GM19025 (cell line): Measurements from ENCODE around the gene SPEM1.

Experiments used
- ATAC-seq: cut with Tn5 transposase; IDR thresholded peaks from one replicate; pipeline ENCODE4 v1.9.1; 2021; ENCODE audit warnings: mild to moderate bottlenecking, low read depth, moderate library complexity; ENCODE audit not compliant: unreplicated experiment

Gene SPEM1

DNA sequence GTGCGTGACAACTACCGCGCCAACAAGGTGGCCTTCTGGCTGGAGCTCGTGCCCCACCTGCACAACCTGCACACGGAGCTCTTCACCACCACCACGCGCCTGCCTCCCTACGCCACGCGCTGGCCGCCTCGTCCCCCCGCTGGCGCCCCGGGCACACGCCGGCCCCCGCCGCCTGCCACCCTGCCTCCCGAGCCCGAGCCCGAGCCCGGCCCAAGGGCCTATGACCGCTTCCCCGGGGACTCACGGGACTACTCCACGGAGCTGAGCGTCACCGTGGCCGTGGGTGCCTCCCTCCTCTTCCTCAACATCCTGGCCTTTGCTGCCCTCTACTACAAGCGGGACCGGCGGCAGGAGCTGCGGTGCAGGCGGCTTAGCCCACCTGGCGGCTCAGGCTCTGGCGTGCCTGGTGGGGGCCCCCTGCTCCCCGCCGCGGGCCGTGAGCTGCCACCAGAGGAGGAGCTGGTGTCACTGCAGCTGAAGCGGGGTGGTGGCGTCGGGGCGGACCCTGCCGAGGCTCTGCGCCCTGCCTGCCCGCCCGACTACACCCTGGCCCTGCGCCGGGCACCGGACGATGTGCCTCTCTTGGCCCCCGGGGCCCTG is 3.0 kb upstream of the SPEM1 start:
- no peak for ATAC-seq

DNA sequence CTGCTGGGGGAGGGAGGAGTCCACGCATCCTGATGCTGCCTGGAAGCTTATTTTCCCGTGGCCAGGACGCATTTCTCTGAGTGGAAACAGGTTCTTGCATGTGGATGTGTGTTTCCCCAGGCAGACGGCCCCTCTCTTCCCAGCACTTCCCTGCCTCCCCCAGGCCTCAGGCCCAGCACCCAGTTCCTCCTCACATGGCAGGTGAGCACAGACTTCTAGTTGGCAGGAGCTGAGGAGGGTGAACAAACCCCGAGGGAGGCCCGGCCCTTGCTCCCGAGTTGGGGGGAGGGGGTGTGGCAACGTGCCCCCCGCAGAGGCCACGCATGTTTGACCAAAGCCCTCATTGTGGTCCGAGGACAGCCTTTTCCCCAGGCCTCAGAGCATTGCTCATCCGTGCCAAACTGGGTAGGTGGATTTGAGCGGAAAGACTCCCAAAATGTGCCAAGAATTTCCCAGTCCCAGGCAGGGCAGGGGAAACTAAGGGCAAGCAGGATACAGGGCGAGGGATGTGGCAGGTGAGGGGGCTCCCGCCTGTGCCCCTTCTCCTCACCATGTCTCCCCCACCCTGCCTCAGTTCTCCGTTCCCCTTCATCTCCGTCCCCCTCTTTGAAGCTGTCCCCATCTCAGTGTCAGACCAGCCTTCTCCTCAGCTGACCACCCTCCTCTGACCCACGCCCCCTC is 1.5 kb upstream of the SPEM1 start:
- no peak for ATAC-seq

DNA sequence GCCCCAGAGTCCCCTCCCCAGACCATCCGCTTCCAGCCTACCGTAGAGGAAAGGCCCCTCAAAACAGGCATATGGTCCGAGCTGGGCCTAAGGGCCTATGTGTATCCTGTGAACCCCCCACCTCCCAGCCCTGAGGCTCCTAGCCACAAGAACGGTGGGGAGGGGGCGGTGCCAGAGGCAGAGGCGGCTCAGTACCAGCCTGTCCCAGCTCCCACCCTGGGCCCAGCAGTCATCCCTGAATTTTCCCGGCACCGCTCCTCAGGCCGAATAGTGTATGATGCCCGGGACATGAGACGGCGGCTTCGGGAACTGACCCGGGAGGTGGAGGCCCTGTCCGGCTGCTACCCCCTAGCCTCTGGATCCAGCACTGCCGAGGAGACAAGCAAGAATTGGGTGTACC is 1.1 kb downstream of the SPEM1 start:
- ATAC-seq, result no peak

DNA sequence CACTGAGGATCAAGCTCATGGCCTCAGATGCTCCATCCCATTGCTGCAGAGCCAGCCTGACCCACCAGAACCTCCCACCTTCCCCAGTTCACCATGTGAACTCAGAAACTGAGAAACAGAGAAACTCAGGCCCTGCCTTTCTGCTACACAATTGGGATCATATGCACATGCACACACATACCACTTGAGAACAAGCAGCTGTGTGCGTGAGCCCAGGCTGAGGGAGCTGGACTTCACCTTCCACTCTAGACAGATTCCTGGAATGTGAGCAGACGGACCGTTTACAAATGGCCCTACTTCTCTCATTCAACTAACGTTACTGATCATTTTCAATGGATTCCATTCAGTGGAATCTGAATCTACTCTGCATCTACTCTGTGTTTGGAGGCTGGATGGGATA is 3.6 kb downstream of the SPEM1 start:
- no peak for ATAC-seq

DNA sequence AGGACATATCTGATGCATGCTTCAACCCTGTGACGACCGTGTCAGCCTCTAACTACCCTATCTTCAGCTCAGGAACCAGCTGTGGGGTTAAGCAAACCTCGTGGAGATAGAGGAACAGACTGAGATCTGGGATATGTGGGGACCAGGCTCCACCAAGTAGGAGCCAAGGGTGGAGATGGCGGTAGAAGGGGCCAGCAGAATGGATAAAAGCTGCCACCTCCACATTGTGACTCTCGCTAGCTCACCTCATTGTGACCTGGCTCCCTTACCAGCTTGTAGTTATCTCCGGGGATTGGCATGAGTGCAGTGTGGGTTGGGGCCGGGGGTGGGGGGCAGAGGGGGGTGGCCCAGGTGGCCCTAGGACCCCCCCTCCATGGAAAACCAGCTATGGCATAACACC is 5.2 kb downstream of the SPEM1 start, which contains the start of gene SPEM2:
Gene SPEM2 (plus strand): TSS at position 301 of the 400 bp plus-strand sequence. CDS start 73 bp downstream, at position 374.
- no peak for ATAC-seq

DNA sequence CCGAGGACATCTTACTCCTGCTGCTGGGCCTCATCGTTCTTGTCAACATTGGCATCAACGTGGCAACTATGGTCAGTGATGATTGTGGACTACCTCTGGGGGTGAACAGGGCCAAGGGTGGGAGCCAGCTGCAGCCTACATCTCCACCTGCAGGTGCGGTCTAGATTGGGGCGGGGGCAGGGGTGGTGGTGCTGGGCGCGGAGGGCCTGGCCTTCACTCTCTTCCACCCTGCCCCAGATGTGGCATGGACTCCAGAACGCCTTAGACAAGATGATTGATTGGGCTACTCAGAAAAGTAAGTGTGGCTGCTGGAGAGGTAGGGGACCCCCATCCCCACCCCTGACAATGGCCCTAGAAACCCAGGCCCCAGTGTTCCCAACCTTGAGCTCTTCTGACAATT is 5.6 kb downstream of the SPEM1 start:
- ATAC-seq, result no peak

DNA sequence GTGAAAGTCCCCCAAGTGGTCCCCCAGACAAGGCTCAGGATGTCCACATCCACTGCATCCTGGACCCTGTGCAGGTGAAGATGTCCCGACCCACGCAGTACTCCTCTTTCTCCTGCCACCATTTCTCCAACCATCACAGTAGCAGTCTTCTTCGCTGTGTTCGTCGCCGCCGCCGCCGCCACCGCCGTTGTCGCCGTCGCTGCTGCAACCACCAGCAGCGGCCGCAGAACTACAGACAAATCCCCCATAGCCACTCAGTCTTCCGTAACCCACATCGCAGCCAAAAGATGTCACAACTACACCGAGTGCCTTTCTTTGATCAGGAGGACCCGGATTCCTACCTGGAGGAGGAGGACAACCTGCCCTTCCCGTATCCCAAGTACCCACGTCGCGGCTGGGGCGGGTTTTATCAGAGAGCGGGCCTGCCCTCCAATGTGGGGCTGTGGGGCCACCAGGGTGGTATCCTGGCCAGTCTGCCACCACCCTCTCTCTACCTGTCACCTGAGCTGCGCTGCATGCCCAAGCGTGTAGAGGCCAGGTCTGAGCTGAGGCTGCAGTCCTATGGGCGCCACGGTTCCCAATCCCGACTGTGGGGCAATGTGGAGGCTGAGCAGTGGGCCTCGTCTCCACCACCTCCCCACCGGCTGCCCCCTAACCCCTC is 6.2 kb downstream of the SPEM1 start:
- no peak for ATAC-seq

DNA sequence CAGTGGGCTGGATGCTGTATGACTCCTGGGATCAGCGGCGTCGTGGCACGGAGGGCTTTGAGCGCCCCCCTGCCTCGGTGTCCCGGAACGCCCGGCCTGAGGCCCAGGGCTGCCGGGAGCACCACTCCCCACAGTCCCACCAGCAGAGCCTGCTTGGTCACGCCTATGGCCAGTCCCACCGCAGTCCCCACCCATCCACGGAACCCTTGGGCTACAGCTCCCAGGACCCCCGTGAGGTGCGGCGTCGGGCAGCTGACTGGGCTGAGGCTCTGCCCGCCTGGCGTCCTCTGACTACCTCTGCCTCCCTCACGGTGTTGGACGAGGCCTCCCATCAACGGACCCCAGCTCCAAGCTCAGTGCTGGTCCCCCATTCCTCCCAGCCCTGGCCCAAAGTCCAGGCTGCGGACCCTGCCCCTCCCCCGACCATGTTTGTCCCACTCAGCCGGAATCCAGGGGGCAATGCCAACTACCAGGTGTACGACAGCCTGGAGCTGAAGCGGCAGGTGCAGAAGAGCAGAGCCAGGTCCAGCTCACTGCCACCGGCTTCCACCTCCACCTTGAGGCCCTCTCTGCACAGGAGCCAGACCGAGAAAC is 6.9 kb downstream of the SPEM1 start:
- ATAC-seq, result no peak

DNA sequence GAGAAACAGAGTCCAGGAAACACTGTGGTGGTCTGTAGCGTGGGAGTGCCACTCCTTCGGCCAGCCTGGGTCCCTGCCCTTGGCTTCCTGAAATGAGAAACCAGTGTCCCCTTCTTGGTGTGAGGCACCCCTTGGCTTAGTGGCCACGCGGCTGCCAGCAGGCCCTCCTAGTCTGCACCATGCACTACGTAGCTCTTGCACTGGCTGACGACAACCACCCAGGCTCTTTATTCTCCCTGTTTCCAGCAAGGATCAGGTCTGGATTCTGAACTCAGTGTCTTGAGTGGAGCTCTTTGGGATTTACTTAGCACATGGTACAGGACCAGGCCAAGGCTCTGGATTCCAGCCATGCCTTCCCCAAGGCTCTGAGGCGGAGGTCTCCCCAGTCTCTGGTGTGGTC is 7.4 kb downstream of the SPEM1 start:
- ATAC-seq, result no peak

DNA sequence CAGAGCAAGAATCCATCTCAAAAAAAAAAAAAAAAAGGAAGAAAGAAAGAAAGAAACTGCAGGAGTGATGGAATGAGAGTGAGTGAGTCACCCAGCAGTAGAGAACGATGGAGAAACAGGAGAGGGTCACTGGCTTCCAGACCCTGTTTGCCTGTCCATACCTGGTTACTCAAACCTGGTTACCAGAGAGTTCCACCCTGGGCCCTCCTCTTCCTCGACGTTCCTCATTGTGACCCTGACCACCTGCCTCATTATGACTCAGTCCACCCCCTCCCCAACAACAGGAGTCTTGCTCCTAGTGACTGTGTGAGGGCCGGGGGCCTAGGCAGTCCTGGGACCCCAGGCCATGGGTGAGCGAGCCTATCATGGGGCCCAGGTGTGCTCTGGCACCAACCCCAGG is 8.4 kb downstream of the SPEM1 start, which contains the start of gene SPEM3:
Gene SPEM3 (plus strand): TSS at position 301 of the 400 bp plus-strand sequence. CDS start 46 bp downstream, at position 347.
- ATAC-seq, result no peak

DNA sequence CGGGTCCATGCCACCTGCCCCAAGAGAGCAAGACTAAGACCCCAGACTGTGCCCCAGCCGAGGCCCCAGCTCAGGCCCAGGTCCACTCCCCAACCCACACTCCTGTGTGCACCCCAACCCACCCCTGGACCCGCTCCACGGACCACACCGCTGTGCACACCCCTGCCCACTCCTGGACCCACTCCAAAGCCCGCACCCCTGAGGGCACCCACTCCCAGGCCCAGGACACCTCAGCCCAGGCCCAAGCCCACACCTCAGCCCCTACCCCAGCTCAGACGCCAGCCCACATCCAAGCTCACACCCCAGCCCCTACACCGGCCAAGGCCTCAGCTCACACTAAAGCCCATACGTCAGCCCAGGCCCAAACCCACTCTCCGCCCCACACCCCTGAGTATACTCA is 9.6 kb downstream of the SPEM1 start:
- ATAC-seq, result no peak

DNA sequence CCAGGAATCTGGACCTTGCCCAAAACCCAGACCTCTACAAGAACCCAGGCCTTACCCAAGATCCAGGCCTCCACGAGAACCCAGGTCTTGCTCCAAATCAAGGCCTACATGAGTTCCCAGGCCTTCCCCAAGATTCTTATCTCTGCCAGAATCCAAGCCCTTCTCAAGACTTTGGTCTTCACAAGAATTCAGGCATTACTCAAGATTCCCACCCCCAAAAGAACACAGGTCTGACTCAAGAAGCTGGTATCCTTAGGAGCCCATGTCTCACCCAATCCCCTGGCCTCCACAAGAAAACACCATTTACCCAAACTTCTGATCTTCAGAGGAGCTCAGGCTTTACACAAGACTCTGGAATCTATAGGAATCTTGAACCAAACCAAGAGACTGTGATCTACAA is 11.1 kb downstream of the SPEM1 start:
- ATAC-seq, result no peak

DNA sequence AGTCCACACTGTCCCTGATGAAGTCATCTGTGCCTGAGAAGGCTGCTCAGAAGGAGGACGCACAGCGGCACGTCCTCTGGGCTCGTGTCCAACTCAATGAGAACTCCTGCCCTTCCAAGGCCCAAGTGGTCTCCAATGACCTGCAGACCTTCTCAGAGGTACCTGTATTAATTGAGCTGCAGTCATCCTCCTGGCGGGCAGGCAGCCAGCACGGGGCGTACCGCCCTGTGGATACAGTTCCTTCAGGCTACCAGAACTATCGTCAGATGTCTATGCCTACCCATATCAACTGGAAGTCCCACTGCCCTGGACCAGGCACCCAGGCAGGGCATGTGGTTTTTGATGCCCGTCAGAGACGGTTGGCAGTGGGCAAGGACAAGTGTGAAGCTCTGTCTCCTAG is 12.2 kb downstream of the SPEM1 start:
- ATAC-seq, result no peak

DNA sequence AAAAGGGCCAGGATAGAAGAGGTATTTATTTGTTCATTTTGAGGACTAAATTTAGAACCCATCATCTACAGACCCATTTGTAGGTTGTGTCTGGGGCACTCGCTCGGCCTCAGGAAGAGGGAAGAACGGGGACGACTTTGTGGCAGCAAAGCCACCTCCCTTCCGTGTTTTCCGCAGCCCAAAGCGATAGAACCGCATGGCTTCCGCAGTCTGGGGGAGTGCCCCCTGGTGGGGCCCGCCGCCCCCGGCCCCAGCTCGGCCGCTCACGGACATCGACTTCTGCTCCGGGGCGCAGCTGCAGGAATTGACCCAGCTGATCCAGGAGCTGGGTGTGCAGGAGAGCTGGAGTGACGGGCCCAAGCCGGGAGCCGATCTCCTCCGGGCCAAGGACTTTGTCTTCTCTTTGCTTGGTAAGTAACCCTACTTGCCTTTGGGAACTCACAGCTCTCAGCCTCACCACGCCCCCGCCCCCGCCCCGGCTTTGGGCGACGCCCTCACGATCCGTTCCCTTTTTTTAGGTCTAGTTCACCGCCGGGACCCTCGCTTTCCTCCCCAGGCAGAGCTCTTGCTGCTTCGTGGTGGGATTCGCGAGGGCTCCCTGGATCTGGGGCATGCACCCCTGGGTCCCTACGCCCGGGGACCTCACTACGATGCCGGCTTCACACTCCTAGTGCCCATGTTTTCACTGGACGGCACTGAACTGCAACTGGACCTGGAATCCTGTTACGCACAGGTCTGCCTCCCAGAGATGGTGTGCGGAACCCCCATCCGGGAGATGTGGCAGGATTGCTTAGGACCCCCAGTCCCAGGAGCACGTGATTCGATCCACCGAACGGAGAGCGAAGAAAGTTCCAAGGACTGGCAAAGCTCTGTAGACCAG is 15.8 kb downstream of the SPEM1 start:
- peak; percentile 9 for ATAC-seq

DNA sequence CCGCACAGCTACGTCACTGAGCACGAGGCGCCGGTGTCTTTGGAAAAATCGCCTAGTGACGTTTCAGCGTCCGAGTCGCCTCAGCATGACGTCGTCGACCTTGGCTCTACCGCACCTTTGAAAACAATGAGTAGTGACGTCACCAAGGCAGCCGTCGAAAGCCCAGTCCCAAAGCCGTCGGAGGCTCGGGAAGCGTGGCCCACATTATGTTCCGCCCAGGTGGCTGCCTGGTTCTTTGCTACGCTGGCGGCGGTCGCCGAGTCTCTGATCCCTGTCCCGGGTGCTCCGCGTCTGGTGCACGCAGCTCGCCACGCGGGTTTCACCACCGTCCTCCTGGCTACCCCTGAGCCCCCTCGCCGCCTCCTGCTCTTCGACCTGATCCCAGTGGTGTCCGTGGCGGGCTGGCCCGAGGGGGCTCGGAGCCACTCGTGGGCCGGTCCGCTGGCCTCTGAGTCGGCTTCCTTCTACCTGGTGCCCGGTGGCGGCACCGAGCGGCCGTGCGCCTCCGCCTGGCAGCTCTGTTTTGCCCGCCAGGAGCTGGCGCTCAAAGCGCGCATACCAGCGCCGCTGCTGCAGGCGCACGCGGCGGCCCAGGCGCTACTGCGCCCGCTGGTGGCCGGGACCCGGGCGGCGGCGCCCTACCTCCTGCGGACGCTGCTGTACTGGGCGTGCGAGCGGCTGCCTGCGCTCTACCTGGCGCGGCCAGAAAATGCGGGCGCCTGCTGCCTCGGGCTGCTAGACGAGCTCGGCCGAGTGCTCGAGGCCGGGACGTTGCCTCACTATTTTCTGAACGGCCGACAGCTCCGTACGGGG is 16.6 kb downstream of the SPEM1 start:
- peak; percentile 42 for ATAC-seq

DNA sequence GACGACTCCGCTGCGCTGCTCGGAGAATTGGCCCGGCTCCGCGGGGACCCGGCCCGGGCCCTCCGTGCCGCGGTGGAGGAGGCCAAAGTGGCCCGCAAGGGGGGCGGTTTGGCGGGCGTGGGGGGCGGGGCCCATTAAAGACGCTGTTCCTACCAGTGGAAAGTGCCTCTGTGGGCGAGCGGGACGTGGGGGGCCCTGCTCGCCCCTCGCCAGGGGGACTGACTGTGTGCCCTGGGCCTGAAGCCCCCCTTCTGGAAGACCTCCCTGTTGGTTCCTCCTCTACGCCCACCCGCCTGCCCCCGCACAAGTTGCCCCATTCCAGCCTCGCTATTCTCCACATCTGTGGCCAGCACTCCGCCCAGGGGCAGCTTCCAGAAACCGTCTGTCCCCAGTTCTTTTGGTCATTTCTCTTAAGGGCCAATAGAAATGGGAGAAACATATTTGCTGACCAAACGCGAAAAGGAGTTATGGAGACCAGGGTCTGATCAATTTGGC is 17.3 kb downstream of the SPEM1 start:
- ATAC-seq, result no peak

DNA sequence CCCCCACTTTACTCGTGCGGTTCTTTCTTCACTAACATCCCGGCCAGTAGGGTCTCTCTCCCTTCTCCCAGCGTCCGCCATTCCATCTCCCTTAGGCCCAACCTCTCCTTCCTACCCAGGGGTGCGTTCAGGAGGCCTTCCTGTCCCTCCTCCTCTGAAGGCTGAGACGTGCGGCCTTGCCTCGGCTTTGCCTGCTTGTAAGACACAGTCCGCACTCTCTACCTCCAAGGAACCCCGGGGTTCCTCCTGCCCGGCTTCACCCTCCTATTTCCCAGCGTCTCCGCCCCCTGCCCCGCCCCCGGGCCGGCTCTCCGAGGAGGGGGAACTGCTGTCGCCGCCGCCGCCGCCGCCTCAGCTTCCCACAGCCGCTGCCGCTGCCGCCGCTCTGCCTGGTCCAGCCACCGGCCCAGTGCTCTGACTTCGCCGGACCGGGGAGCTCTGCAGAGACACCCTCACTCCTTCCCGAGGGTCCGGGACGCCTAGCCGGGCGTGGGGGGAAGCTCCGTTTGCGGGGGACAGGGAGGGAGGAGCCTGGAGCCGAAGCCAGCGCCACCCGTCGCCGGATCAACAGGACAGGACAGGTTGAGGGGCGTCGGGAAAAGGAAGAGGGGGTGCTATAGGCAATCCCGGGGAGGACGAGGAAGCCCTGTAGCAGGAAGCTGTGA is 18.0 kb downstream of the SPEM1 start:
- ATAC-seq, result no peak

DNA sequence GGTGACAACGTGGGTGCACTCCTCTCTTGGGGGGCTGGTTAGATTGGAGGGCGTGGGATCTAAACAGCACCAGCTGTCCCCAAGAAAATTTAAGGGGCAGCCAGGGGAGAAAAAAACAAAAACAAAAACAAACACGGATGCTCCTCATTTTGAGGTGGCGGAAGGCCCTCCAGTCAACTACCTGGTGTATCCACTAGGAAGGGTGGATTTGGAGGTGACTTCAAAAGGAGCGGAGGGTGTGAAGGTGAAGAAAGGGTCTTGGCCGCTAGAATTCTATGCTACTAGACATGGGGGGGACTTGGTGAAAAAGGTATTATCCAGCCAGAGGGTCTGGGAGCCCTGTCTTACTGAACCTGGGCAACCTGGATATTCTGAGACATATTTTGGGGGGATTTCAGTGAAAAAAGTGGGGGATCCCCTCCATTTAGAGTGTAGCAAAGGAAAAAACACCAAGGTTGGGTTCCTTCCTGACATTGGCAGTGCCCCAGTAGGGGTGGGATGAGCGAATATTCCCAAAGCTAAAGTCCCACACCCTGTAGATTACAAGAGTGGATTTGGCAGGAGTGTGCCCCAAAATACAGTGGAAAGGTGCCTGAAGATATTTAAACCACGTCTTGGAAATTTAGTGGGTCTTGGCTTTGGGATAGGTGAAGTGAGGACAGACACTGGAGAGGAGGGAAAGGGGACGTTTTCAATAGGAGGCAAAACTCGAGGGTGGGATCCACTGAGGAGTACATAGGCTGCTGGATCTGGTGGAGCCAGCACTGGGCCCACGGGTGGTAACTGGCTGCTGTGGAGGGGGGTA is 18.7 kb downstream of the SPEM1 start:
- ATAC-seq, result no peak
